NCI-H1092 treated with DMSO at 0.1 percent for 48 hours (cell line): Measurements from ENCODE around the gene CCT8.
"Not testable (repeated sequence)": the region's sequence is repeated elsewhere in the genome, so short reads cannot be mapped to it uniquely, and the experiment has no call there.

Experiments
- DNase-seq: peaks from one replicate; lab custom pipeline; 2025; lab: John Stamatoyannopoulos, UW

The CCT8 gene

GRCh38 chr21:29024474-29025327, 48.7 kb downstream of the CCT8 start, which contains the start of gene USP16:
USP16 (plus strand) TSS chr21:29024668; CDS start chr21:29027914, 3,246 bp downstream.
- peak; percentile 97 for DNase-seq

- no peak for DNase-seq
Measured at GRCh38 chr21:29022166-29022565, 51.3 kb downstream of the CCT8 start.

GRCh38 chr21:29018540-29018939, 54.9 kb downstream of the CCT8 start:
- no peak for DNase-seq

- no peak for DNase-seq
Measured at GRCh38 chr21:29017639-29018237, 55.7 kb downstream of the CCT8 start.

- DNase-seq: not testable (repeated sequence)
Measured at GRCh38 chr21:29011236-29011635, 62.2 kb downstream of the CCT8 start.

- DNase-seq: no peak
Measured at GRCh38 chr21:29008367-29008766, 65.1 kb downstream of the CCT8 start.

GRCh38 chr21:29007810-29008209, 65.6 kb downstream of the CCT8 start:
- DNase-seq: no peak

- no peak for DNase-seq
Measured at GRCh38 chr21:29007135-29007534, 66.3 kb downstream of the CCT8 start.
